ENCODE measurements around the gene TRPC6.
A peak's percentile ranks its signal among the peaks of the same experiment; 100 is the strongest.

TRPC6 gene

DNA sequence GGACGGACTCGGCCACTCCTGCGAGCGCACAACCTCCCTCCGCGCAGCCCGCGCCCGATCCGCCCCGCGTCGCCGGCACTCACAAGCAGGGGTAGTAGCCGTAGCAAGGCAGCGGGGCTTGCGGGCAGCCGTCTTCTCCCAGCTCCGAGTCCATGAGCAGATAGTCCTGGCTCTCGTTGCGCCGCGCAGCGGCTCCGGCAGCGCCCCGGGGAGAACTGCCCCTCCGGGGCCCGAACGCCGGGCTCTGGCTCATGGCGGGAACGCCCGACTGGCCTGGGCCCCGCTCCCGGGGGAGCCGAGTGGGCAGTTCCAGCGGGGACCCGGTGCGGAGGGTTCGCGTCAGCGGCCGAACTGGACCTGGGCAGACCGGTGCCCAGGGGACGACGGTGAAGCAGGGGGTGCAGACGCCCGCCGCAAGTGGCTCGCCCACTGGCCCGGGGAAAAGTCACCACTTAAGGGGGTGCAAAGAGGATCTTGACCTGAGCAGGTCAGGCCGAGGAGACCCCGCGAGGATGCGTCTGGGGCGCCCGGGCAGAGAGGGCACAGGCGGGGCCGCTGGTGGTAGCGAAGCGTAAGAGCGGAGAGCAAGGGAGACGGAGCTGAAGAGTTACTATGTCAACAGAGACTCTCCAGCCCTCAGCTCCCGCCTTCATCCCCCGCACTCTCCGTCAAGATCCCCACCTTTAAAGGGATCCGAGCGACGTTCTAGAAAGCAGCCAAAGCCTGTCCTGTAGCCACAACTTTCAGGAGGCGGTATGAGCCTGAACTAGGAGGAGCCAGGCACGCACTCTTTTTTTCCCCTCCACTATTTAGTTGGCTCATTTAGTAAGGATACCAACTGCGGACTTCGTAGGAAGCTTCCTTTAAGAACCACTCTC lies at the start of gene TRPC6:
Gene TRPC6, minus strand, starts transcription at position 757 of the 878 bp plus-strand sequence. Its CDS starts 504 bp downstream, at position 253.
- peak within 1 kb of the TSS; percentile 33 for H3K4me3 ChIP-seq (ENCODE audit: low read depth, low read length)
- no peak for DNase-seq (ENCODE audit: low read depth)

GRCh38 chr11:101620026-101620425 lies 36.2 kb upstream of the TRPC6 start:
- no peak for DNase-seq (ENCODE audit: low read depth)
- no peak overlapping the region for H3K4me3 ChIP-seq (ENCODE audit: low read depth, low read length)

GRCh38 chr11:101618709-101619108 lies 34.9 kb upstream of the TRPC6 start:
- peak; percentile 81 for DNase-seq (ENCODE audit: low read depth)
- no peak overlapping the region for H3K4me3 ChIP-seq (ENCODE audit: low read depth, low read length)

DNA sequence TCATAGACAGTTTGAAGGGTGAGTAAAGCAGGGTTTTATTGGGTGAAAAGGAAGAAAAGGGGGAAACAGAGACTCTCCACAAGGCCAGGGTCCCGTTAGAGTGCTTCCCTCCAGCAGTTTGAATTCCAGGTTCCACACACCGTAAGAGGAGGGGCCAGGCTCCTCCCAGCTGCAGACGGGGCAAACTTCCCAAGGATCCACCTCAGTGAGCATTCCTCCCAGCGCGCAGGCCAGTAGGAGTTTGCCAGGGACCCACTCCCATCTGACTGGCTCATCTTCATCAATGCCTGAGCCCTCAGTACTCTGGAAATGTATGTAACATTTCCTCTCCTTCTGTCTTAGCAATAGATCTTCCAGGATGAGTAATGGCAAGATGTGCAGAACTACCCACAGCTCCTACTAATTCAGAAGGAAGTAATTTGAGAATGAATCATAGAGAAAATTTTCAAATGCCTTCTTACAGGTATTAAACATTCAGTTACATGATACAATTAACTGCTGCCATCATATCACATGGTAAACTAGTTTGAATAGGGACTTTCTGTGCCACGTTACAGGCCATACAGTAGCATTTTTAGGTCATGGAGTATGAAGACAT lies 34.0 kb upstream of the TRPC6 start:
- peak; percentile 14 for DNase-seq (ENCODE audit: low read depth)
- no peak overlapping the region for H3K4me3 ChIP-seq (ENCODE audit: low read depth, low read length)

- DNase-seq (ENCODE audit: low read depth), result no peak
- no peak overlapping the region for H3K4me3 ChIP-seq (ENCODE audit: low read depth, low read length)
Observed at GRCh38 chr11:101612481-101612880, 28.7 kb upstream of the TRPC6 start.

DNA sequence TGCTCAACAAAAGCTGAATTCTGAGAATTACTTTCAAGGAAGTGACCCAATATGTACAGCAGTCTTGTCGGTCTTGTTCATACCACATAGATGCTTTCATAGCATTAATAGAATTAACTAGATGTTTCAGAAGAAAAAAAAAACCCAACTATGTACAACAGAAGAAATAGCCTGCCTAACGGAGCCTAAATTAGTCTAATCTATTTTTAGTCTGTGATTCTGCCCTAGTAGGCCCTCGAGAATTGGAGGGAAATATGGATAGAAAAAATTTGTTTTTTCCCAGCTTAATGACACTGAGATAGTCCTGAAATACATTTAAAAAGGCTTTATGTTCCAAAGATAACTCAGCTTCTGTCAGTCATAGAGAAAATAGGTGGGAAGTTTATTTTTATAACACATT lies 17.1 kb upstream of the TRPC6 start:
- no peak for DNase-seq (ENCODE audit: low read depth)
- H3K4me3 ChIP-seq (ENCODE audit: low read depth, low read length), result no peak overlapping the region

DNA sequence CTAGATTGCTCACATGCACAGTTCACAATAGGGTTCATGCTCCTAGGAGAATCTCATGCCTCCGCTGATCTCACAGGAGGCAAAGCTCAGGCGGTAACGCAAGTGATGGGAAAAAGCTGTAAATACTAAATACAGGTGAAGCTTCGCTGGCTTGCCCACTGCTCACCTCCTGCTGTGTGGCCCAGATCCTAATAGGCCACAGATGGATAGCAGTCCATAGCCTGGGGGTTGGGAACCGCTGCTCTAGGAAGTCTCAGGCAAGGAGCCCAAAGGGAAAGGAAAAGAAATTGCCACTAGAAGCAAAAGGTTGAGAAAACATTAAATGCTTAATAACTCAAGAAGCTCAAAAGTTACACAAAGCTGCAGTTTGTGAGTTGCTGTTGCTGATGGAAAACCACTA lies 3.2 kb upstream of the TRPC6 start:
- no peak for DNase-seq (ENCODE audit: low read depth)
- no peak overlapping the region for H3K4me3 ChIP-seq (ENCODE audit: low read depth, low read length)

DNA sequence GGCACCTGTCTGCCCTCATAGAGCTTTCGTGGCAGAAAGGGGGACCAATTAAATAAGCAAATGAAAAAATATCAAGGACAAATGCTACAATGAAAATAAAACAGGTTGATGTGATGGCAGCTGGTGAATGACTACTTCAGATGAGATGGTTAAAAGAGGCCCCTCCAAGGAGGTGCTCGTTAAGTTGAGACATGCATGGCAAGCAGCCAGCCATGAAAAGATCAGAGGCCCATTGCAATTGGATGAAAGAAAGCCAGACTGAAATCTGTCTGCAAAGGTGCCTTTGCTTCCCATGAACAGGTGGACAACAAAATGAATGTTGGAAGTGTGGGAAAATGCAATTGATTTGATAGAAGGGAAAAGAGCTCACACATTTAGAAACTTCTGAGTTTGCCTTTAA lies 848 bp upstream of the TRPC6 start:
- no peak overlapping the region for H3K4me3 ChIP-seq (ENCODE audit: low read depth, low read length)
- no peak for DNase-seq (ENCODE audit: low read depth)

DNA sequence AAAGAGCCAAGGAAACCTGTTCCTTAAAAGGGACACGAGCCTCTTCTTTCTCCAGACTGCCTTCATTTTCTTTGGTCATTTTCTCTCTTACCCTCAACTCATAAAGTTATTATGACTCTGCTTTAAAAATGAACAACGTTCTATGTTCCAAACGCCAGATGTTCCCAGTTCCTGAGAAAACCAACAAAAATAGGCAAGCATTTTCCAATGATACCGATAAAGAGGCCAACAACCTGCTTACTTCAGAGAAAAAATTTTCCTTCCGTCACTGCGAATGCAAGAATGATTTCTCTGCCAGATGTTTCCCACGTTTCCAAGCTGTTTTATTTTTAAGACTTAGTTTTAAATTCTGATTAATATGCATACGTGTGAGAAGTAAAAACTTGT lies 315 bp upstream of the TRPC6 start:
- DNase-seq (ENCODE audit: low read depth), result no peak
- H3K4me3 ChIP-seq (ENCODE audit: low read depth, low read length), result peak overlapping the region; percentile 33

GRCh38 chr11:101582989-101583250 lies 887 bp downstream of the TRPC6 start:
- peak overlapping the region; percentile 33 for H3K4me3 ChIP-seq (ENCODE audit: low read depth, low read length)
- DNase-seq (ENCODE audit: low read depth), result no peak

DNA sequence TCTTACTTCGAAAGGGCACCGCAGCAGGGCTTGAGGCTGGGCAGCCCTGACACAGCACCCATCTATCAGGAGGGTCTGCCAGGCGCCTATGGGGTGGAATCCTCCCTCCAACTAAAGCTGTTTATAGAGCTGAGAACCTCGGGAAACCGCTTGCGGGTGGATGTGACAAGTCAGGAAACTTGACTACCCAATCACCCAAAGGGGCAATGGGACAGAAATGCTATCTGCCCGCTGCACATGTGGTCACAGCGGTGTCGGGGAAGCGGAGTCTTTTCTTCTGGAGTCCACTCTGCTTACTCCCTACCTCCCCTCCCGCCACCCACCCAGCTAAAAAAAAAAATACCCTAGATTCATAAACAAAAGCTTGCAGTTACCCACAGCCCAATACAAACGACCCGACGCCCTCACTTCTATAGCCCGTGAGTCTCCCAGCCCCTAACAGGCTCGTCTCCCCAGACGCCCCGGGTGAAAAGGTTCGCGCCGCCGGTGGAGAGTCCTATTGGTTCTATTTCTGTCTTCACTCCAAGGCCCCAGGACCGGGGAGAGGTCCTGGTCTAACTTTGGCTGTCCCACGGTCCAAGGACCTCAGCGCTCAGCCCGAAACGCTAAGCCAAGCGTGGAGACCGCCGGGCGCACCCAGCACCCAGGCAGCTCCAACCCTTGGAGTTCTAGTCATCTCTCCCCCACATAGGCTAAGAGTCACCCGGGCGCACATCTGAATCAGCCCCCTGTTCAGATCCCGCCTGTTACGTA lies 1.4 kb downstream of the TRPC6 start:
- peak overlapping the region; percentile 33 for H3K4me3 ChIP-seq (ENCODE audit: low read depth, low read length)
- no peak for DNase-seq (ENCODE audit: low read depth)

GRCh38 chr11:101577461-101577860 lies 6.3 kb downstream of the TRPC6 start:
- DNase-seq (ENCODE audit: low read depth), result no peak

GRCh38 chr11:101576456-101576855 lies 7.4 kb downstream of the TRPC6 start:
- DNase-seq (ENCODE audit: low read depth), result no peak
- no peak overlapping the region for H3K4me3 ChIP-seq (ENCODE audit: low read depth, low read length)

More at GRCh38 chr11:101577461-101577860, 6.3 kb downstream of the TRPC6 start:
- H3K4me3 ChIP-seq (ENCODE audit: low read depth, low read length), result no peak overlapping the region

GRCh38 chr11:101574886-101575285 lies 8.9 kb downstream of the TRPC6 start:
- DNase-seq (ENCODE audit: low read depth), result no peak

DNA sequence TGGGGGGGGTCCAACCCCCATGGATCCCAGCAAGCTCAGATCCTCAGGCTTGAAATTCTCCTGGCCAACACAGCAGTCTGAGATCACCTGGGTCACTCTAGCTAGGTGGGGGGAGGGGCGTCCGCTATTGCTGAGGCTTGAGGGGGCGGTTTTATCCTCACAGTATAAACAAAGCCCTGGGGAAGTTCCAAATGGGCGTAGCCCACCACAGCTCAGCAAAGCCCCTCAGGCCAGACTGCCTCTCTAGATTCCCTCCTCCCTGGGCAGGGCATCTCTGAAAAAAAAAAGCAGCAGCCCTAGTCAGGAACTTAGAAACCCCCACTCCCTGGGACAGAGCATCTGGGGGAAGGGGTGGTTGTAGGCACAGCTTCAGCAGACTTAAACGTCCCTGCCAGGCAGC lies 16.7 kb downstream of the TRPC6 start:
- H3K4me3 ChIP-seq (ENCODE audit: low read depth, low read length), result no peak overlapping the region
- no peak for DNase-seq (ENCODE audit: low read depth)

More at GRCh38 chr11:101574886-101575285, 8.9 kb downstream of the TRPC6 start:
- no peak overlapping the region for H3K4me3 ChIP-seq (ENCODE audit: low read depth, low read length)

- DNase-seq (ENCODE audit: low read depth), result no peak
- H3K4me3 ChIP-seq (ENCODE audit: low read depth, low read length), result no peak overlapping the region
Observed at GRCh38 chr11:101566626-101567025, 17.2 kb downstream of the TRPC6 start.

GRCh38 chr11:101563166-101563565 lies 20.6 kb downstream of the TRPC6 start:
- DNase-seq (ENCODE audit: low read depth), result no peak
- H3K4me3 ChIP-seq (ENCODE audit: low read depth, low read length), result no peak overlapping the region

DNA sequence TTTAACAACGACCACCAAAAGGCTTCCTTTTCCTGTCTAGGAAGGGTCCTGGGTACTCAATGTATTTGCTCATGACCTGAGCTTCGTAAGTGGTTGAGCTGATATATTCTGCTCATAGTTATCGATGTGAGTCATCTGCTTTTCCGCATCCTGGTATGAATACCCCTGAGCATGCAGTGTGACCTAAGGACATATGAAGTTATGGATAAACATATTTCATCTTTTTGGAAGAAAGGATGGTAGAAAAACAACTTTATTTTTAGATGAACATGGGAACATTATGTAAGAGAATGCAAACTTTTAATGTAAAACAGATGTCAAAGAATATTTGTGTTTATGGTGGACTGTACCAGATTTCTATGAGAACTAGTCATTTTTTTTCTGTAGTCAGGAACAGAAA lies 28.4 kb downstream of the TRPC6 start:
- no peak for DNase-seq (ENCODE audit: low read depth)
- no peak overlapping the region for H3K4me3 ChIP-seq (ENCODE audit: low read depth, low read length)

DNA sequence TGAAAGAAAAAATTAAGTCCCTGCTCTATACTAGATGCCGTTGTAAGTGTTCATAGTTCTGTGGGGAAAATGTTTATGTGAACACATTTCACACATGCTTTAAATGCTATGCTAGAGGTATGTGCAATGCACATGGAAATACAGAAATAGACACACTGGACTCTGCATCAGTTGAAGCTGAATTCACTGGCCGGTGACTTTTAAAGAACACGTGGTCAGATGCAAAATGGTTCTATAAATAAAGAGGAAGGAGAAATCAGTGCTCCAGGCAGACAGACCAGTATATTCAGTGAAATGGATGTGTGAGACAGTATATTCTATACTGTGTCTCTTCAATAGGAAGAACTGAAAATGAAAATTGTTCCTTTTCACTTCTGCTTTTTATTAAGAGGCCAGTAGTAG lies 29.9 kb downstream of the TRPC6 start:
- DNase-seq (ENCODE audit: low read depth), result no peak
- no peak overlapping the region for H3K4me3 ChIP-seq (ENCODE audit: low read depth, low read length)

GRCh38 chr11:101552888-101553287 lies 30.9 kb downstream of the TRPC6 start:
- H3K4me3 ChIP-seq (ENCODE audit: low read depth, low read length), result no peak overlapping the region

More at GRCh38 chr11:101552888-101553287, 30.9 kb downstream of the TRPC6 start:
- no peak for DNase-seq (ENCODE audit: low read depth)
